ENCODE results near the gene NXN.
"Not testable (repeated sequence)": the region's sequence is repeated elsewhere in the genome, so short reads cannot be mapped to it uniquely, and the experiment has no call there.

NXN gene

DNA sequence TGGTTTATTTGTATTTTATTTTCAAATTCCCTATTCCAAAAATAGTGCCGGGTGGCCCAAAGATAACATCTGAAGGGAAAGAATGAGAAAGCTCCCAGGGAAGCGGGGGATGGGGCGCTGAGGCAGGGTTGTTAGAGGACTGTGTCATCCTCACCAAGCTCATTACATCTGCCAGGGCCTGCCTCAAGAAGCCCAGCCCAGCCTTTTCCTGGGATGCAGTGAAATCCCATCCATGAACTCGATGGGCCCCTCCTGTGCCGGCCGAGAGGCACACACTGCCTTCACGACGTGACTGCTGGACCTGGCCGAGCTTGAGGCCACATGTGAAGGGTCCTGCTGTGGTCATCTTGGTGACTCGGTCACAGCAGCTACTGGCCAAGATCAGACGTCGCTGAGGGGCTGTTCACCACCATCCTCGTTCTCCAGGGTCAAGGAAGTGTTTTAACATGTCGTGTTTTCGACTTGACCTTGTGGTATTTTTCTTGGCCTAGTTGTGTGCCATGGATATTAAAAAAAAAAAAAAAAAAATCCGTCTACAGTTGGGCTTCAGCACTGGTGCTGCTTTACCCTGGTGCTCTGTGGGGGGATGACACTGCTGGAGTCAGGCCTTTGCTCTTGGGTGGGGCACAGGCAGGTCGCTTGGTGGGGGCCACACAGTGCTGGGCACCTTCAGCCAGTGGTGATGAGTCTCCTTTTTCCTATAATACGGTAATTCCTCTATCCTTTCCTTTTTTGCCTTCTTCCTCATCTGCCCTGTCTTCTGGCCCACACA lies 22.2 kb upstream of the NXN start:
- Histone ChIP-seq H3K9ac (ENCODE audit: low read depth, low read length) (no peak overlapping the region), H3K36me3 (ENCODE audit: insufficient read depth, low read length) (peaks cover 8% of the 10 kb centered on the region), H3K9me3 (ENCODE audit: control insufficient read depth, insufficient read depth, low read length) (no peaks in the 10 kb centered on the region), H3K4me1 (ENCODE audit: insufficient read depth, low read length) (no peaks in the 10 kb centered on the region; the same call in 1 of the 2 replicates)

DNA sequence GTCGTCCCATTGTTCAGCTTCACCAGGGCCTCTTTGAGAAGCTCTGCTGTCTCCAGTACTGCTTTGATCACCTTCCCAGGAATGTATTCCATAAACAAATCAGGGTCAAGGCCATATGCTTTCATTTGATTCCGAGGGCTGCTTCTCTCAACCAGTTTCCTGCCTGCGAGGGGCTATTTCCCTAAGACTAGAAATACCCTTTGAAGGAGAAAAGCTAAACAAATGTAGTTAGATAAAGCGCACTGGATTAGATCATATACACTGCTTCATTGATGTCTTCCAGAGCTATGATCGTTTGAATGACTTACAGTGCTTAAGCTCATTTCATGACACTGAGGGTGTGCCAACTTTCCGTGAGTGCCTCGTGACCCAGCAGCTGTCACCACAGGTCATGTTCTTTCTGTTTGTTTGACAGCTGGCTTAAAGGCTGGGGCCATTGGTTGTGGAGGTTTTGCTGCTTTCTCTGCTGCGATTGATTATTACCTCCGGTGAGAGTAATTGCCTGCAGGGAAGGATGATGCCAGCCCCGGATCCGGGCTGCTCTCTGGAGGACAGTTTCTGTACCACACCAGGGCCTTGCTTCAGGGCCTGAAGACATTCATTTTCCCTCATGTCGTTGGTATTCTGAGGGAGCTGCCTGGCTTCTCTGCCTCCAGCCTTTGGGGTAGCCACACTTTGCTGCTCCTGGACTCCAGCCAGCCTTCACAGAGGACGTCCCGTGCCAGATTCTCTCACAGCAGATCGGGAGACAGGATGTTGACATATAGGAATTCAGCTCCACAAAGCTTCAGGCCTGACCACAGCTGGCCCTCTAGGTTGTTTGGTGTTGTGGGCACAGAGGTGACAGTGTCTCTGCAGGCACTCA lies 21.3 kb upstream of the NXN start:
- no peaks in the 10 kb centered on the region for H3K9me3 ChIP-seq (ENCODE audit: control insufficient read depth, insufficient read depth, low read length)
- no peaks in the 10 kb centered on the region; the same call in 1 of the 2 replicates for H3K4me1 ChIP-seq (ENCODE audit: insufficient read depth, low read length)
- peaks cover 8% of the 10 kb centered on the region for H3K36me3 ChIP-seq (ENCODE audit: insufficient read depth, low read length)
- no peak overlapping the region for H3K9ac ChIP-seq (ENCODE audit: low read depth, low read length)

DNA sequence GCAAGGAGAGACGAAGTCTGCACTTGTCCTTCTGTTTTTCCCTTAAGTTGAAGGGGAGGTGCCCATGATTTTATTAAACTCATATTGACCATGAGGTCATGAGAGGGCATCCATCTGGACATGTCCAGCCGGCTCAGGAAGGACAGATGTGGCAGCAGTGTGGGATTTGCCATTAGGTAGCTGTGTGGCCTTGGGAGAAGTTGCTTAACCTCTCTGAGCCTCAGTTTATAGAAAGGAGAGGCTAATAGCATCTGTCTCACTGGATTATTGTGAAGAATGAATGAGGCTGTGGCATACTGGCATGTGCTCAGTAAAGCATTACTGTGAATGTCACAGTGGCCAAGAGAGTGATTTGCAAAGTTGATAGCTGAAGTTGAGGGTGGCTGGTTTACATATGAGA lies 18.5 kb upstream of the NXN start:
- Histone ChIP-seq H3K4me1 (ENCODE audit: insufficient read depth, low read length) (no peaks in the 10 kb centered on the region; the same call in 1 of the 2 replicates), H3K36me3 (ENCODE audit: insufficient read depth, low read length) (peaks cover 8% of the 10 kb centered on the region), H3K9ac (ENCODE audit: low read depth, low read length) (no peak overlapping the region), H3K9me3 (ENCODE audit: control insufficient read depth, insufficient read depth, low read length) (no peaks in the 10 kb centered on the region)

DNA sequence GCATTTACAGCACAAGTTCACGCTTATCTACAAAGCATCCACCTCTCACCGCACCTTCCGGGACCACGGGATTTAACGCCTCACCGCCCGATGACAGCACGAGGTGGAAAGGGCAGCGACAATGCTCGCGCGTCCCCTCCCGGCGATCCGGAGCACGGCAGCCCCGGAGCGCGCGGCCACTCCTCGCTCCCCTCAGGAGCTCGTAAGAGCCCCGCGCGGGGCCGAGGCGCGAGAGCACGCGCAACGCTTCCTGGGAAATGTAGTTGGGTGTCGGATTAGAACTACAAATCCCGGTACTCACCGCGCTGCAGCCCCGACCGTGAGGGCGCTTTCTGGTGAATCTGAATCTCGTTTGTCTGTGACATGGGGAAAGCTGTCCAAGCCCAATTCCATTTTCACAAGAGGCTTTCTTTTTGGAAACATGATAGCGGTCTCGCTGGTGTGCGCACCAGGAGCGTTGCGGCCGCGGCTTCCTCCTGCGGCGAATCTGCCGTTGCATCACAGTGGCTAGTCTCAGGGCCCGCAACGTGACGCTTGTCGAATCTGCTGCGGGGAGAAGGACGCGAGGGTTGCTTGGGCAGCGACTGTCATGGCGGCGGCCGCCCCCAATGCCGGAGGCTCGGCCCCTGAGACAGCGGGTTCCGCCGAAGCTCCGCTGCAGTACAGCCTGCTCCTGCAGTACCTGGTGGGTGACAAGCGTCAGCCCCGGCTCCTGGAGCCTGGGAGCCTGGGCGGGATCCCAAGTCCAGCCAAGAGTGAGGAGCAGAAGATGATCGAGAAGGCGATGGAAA lies 17.2 kb upstream of the NXN start, which contains the start of gene TIMM22:
TIMM22 (plus strand) TSS at position 576 of the 791 bp plus-strand sequence; CDS start at position 590, 14 bp downstream.
- Histone ChIP-seq H3K9ac (ENCODE audit: low read depth, low read length) (peak within 1 kb of the TSS; percentile 91), H3K9me3 (ENCODE audit: control insufficient read depth, insufficient read depth, low read length) (no peaks in the 10 kb centered on the region), H3K4me1 (ENCODE audit: insufficient read depth, low read length) (no peaks in the 10 kb centered on the region; the same call in 1 of the 2 replicates)

DNA sequence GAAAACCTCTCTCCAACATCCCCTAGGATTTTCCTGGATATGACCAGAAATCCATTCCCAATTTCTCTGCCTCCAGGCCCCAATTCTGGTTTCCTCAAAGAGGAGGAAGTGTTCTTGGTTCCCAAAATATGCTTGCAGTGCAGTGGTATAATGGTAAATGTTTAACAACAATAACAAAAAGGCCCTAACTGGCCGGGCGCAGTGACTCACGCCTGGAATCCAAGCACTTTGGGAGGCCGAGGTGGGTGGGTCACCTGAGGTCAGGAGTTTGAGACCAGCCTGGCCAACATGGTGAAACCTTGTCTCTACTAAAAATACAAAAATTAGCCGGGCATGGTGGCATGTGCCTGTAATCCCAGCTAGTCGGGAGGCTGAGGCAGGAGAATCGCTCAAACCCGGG lies 15.7 kb upstream of the NXN start:
- not testable (repeated sequence) for H3K9me3 ChIP-seq (ENCODE audit: control insufficient read depth, insufficient read depth, low read length); H3K36me3 ChIP-seq (ENCODE audit: insufficient read depth, low read length); H3K9ac ChIP-seq (ENCODE audit: low read depth, low read length); H3K4me1 ChIP-seq (ENCODE audit: insufficient read depth, low read length)

More for the DNA sequence above, 17.2 kb upstream of the NXN start, which contains the start of gene TIMM22:
- H3K36me3 ChIP-seq (ENCODE audit: insufficient read depth, low read length): peaks cover 8% of the 10 kb centered on the region

DNA sequence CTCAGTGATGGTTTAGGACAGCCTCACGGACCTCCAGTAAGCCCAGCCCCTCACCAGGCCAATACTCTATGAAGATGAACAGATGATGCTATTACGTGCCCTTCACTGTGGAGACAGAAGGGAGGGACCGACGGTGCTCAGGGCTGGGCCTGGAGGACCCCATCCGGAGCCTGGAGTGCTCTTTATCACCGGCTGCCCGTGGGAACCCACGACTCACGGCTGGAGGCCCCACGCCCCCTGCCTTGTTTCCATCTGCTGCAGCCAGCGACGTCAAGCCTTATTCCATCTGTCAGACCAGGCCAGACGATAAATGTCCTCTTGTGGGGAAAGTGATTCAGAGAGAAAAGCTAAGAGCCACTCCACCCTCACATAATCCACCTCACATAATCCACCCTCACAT lies 13.4 kb upstream of the NXN start:
- no peaks in the 10 kb centered on the region for H3K36me3 ChIP-seq (ENCODE audit: insufficient read depth, low read length)
- H3K9ac ChIP-seq (ENCODE audit: low read depth, low read length): no peak overlapping the region
- H3K9me3 ChIP-seq (ENCODE audit: control insufficient read depth, insufficient read depth, low read length): no peaks in the 10 kb centered on the region
- H3K4me1 ChIP-seq (ENCODE audit: insufficient read depth, low read length): no peaks in the 10 kb centered on the region; the same call in 1 of the 2 replicates

DNA sequence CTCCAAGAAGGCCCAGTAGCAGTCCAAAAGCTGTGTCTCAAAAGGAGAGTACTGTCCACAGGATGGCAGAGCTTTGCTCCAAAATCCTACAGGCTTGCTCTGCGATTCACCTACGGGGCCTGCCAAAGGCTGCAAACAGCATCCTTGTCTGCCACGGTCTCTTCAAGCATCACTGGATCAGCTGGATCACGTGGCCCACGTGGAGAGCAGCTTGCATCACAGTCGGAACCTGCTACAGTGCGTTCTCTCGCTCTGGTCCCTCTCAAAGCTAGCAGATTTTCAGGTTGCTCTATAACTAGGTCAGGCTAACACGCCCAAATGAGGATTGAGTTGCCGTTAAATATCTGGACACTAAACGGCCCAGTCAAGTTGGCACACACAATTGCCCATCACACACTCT lies 9.0 kb upstream of the NXN start:
- Histone ChIP-seq H3K9ac (ENCODE audit: low read depth, low read length) (no peak overlapping the region), H3K36me3 (ENCODE audit: insufficient read depth, low read length) (no peaks in the 10 kb centered on the region), H3K9me3 (ENCODE audit: control insufficient read depth, insufficient read depth, low read length) (no peaks in the 10 kb centered on the region), H3K4me1 (ENCODE audit: insufficient read depth, low read length) (no peaks in the 10 kb centered on the region)

DNA sequence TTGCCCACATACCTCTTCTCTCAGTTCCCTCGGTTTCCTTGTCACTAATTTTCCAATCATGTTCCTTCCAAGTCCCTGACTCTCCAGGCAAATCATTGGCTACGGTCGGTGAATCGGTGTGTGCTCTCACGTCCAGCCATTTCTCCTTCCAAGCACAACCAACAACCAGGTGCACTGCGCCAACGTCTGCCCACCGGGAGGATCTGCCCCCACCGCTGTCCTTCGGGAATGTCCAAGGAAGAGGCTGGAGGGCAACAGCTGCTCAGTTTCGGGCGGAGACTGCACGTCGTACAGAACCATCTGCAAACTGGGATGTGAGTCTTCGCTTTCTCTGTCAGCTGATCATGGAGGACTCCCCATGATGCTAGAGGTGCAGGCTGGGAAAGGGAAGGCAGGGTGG lies 8.4 kb upstream of the NXN start:
- Histone ChIP-seq H3K4me1 (ENCODE audit: insufficient read depth, low read length) (no peaks in the 10 kb centered on the region), H3K9me3 (ENCODE audit: control insufficient read depth, insufficient read depth, low read length) (no peaks in the 10 kb centered on the region), H3K9ac (ENCODE audit: low read depth, low read length) (no peak overlapping the region), H3K36me3 (ENCODE audit: insufficient read depth, low read length) (no peaks in the 10 kb centered on the region)

DNA sequence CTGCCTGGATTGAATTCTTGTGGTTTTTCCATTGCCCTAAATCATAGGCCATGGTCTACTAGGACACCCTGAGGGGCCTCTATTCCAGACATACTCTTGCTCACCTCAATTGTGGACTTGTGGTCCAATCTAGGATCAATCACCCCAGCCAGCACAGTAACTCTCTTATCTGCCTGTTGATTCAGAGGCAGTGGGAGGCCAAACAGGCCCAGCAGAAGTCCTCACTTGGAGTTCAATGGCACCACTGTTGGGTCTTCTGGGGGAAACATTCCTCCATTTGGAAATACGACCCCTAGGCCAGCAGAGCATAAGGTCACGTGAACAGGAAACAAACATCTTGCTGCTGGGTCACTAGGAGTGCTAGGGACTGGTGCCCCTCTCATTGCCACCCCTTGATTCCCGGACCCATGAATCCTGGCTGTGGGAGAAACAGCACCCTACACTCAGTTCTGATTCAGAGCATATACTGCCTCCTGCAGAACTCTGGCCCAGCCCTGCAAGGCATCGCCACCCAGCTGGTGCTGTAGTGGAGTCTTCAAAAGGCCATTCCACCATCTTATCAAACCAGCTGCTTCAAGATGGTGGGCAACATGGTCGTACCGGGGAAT lies 6.8 kb upstream of the NXN start:
- Histone ChIP-seq H3K9ac (ENCODE audit: low read depth, low read length) (no peak overlapping the region), H3K9me3 (ENCODE audit: control insufficient read depth, insufficient read depth, low read length) (no peaks in the 10 kb centered on the region), H3K4me1 (ENCODE audit: insufficient read depth, low read length) (no peaks in the 10 kb centered on the region), H3K36me3 (ENCODE audit: insufficient read depth, low read length) (no peaks in the 10 kb centered on the region)

DNA sequence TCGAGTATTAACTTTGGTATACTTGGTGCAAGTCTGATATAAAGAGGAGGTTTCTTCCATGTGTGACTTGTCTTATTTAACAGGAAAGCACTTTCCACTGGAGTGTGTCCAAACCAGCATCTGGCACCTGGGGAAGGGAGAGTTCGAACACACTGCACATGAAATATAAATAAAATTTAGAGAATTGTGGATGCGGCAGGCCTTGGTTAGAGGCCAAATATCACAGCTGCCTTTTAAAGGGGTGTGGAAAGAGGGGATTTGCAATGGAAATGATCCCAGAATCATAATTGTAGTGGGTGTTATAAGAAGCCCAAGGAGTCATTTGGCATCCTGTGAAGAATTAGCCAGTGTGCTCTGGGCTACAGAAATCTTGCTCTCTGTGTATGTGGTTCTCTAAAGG lies 4.3 kb upstream of the NXN start:
- Histone ChIP-seq H3K9me3 (ENCODE audit: control insufficient read depth, insufficient read depth, low read length) (no peaks in the 10 kb centered on the region), H3K9ac (ENCODE audit: low read depth, low read length) (no peak overlapping the region), H3K36me3 (ENCODE audit: insufficient read depth, low read length) (no peaks in the 10 kb centered on the region), H3K4me1 (ENCODE audit: insufficient read depth, low read length) (no peaks in the 10 kb centered on the region)

DNA sequence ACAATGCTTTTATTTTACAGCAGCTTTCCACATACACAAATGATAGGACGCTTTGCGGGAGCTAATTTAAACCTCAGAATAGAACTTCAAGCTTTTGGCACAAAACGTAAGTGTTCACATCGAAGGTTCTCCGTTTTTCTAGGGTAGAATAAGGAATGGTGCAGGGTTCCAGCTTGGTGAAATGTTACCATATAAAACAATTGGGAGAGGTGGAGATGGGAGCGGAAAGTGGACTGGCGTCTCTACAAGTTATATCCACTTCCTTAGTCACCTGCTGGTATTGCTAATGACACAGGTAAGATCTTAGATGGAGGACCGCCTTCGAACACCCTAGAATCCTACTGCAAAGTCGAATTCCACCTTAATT lies 1.7 kb upstream of the NXN start:
- no peaks in the 10 kb centered on the region for H3K9me3 ChIP-seq (ENCODE audit: control insufficient read depth, insufficient read depth, low read length)
- H3K9ac ChIP-seq (ENCODE audit: low read depth, low read length): no peak overlapping the region
- no peaks in the 10 kb centered on the region for H3K36me3 ChIP-seq (ENCODE audit: insufficient read depth, low read length)
- H3K4me1 ChIP-seq (ENCODE audit: insufficient read depth, low read length): peaks cover 10% of the 10 kb centered on the region

DNA sequence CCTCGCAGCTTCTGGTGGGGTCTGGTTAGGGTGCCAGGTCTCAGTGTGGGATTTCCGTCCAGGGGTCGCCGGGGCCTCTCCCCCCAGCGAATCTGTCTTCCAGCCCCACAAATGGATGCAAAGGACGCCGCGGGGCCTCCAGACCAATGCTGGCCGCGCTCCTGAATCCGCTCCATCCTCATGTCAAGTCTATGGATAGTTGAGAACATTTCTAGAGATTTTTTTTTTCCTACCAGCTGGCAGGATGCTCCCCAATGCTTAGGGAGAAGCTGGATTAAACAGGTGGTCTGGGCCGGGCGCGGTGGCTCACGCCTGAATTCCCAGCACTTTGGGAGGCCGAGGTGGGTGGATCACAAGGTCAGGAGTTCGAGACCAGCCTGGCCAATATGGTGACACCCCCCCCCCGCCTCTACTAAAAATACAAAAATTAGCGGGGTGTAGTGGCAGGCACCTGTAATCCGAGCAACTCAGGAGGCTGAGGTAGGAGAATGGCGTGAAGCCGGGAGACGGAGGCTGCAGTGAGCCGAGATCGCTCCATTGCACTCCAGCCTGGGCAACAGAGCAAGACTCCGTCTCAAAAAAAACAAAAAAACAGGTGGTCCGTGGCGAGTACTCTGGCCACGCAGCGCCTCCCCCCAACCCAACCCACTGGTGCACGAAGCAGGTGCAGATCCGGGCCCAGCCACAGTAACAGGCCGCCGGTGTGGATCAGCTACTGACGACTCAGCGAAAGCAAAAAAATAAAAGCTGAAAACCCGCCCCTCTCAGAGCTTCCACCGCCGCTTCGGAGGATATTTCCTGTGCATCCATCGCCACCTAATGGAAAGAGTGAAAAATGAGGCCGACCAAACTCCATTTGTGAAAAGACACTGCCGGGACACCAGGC lies 1.1 kb upstream of the NXN start:
- no peaks in the 10 kb centered on the region for H3K36me3 ChIP-seq (ENCODE audit: insufficient read depth, low read length)
- peak overlapping the region; percentile 77; the same call in 1 of the 2 replicates for H3K9ac ChIP-seq (ENCODE audit: low read depth, low read length)
- peaks cover 16% of the 10 kb centered on the region for H3K4me1 ChIP-seq (ENCODE audit: insufficient read depth, low read length)

DNA sequence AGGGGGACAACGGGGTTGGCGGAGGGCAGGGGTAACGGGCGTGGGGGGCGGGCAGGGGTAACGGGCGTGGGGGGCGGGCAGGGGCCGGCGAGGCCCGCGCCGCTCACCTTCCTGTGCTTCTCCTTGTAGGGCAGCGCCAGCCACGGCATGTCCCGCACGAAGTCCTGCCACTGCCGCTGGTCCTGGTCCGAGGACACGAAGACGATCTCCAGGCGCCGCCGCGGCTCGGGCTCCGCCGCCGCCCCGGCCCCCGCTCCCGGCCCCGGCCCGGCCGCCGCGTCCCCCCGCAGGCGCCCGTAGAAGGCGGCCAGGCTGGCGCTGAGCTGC lies 401 bp downstream of the NXN start:
- H3K36me3 ChIP-seq (ENCODE audit: insufficient read depth, low read length): no peaks in the 10 kb centered on the region
- peak overlapping the region; percentile 74; the same call in 1 of the 2 replicates for H3K9ac ChIP-seq (ENCODE audit: low read depth, low read length)
- no peaks in the 10 kb centered on the region for H3K9me3 ChIP-seq (ENCODE audit: control insufficient read depth, insufficient read depth, low read length)
- peaks cover 22% of the 10 kb centered on the region for H3K4me1 ChIP-seq (ENCODE audit: insufficient read depth, low read length)

More for the DNA sequence above, 1.1 kb upstream of the NXN start:
- no peaks in the 10 kb centered on the region for H3K9me3 ChIP-seq (ENCODE audit: control insufficient read depth, insufficient read depth, low read length)

All from ES-I3 (cell line).